Measurements from ENCODE around the gene OPCML. TPM values are rescaled to one million over a fixed set of nuclear protein-coding genes. Genes with fewer than 3 reads are reported as not detected.

OPCML gene
- total RNA-seq, 1 experiment from 2014 or later = not detected

GRCh38 chr11:132862933-132863332 lies 669.4 kb downstream of the OPCML start:
- POLR2A ChIA-PET = no interaction called here
- CTCF ChIA-PET = no interaction called here
- Histone ChIP-seq H3K36me3 (ENCODE audit: control insufficient read depth, insufficient read depth, low read length) (no peaks in the 10 kb centered on the region), H3K4me1 (no peaks in the 10 kb centered on the region), H3K9me3 (no peaks in the 10 kb centered on the region), H3K27me3 (replicated peaks; ENCODE audit: control insufficient read depth, insufficient read depth, low read length) (no peaks in the 10 kb centered on the region), H3K4me3 (ENCODE audit: low read depth, low read length) (no peak overlapping the region)
- DNase-seq = no peak
- intact Hi-C loops (cut with micrococcal nuclease; ENCODE audit: unreplicated experiment) = no loop called here
- Mint-ChIP-seq H3K27me3 (ENCODE audit: insufficient read depth, unreplicated experiment) (peaks cover 7% of the 10 kb centered on the region), H3K4me3 (ENCODE audit: unreplicated experiment) (no peak overlapping the region), H3K36me3 (ENCODE audit: insufficient read depth, unreplicated experiment) (no peaks in the 10 kb centered on the region), H3K27ac (ENCODE audit: unreplicated experiment) (no peak overlapping the region), H3K4me1 (ENCODE audit: low read depth, unreplicated experiment) (no peaks in the 10 kb centered on the region), H3K9me3 (ENCODE audit: unreplicated experiment) (no peaks in the 10 kb centered on the region)
- BruUV-seq (replicated peaks) = no TSS peak
- TF ChIP-seq CTCF (IDR thresholded peaks at IDR 0.05; ENCODE audit: insufficient read depth in 1 of 2, low read depth in 1 of 2, low read length in 1 of 2, severe bottlenecking in 1 of 2, unreplicated experiment in 1 of 2) = no peak

- Mint-ChIP-seq H3K27ac (ENCODE audit: unreplicated experiment) (no peak overlapping the region), H3K36me3 (ENCODE audit: insufficient read depth, unreplicated experiment) (no peaks in the 10 kb centered on the region), H3K9me3 (ENCODE audit: unreplicated experiment) (no peaks in the 10 kb centered on the region), H3K4me3 (ENCODE audit: unreplicated experiment) (no peak overlapping the region), H3K27me3 (ENCODE audit: insufficient read depth, unreplicated experiment) (peaks cover 3% of the 10 kb centered on the region), H3K4me1 (ENCODE audit: low read depth, unreplicated experiment) (no peaks in the 10 kb centered on the region)
- Histone ChIP-seq H3K4me1 (no peaks in the 10 kb centered on the region), H3K9me3 (no peaks in the 10 kb centered on the region), H3K36me3 (ENCODE audit: control insufficient read depth, insufficient read depth, low read length) (no peaks in the 10 kb centered on the region), H3K27me3 (replicated peaks; ENCODE audit: control insufficient read depth, insufficient read depth, low read length) (no peaks in the 10 kb centered on the region), H3K4me3 (ENCODE audit: low read depth, low read length) (no peak overlapping the region)
- ChIA-PET POLR2A (no interaction called here), CTCF (no interaction called here)
- DNase-seq = no peak
- BruUV-seq (replicated peaks) = no TSS peak
- no peak for TF ChIP-seq CTCF (IDR thresholded peaks at IDR 0.05; ENCODE audit: insufficient read depth in 1 of 2, low read depth in 1 of 2, low read length in 1 of 2, severe bottlenecking in 1 of 2, unreplicated experiment in 1 of 2)
- intact Hi-C loops (cut with micrococcal nuclease; ENCODE audit: unreplicated experiment) = no loop called here
Observed at GRCh38 chr11:132862137-132862536, 670.2 kb downstream of the OPCML start.

DNA sequence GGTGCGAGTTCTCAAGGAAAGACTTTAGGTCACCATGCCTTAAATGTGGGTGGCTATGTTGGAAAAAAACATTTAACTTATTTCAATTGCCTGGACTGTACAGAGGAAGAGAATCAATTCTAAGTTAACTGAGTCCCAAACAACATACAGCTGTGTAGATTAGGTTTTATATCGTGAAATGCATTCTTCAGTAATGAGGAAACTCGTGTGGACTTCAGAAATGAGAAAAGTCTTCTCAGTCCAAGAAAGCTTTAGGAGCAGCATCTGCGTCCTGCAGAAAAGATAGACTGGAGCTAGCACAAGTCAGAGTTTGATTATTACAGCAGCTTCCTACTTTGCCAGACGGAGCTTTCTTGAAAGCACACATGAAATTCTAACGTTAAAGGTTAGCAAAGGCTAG lies 673.0 kb downstream of the OPCML start:
- no peak overlapping the region for H3K4me3 Mint-ChIP-seq (ENCODE audit: unreplicated experiment)
- BruUV-seq (replicated peaks) = no TSS peak
- H3K27me3 Mint-ChIP-seq (ENCODE audit: insufficient read depth, unreplicated experiment) = peaks cover 6% of the 10 kb centered on the region
- no peak for DNase-seq
- H3K27me3 ChIP-seq (replicated peaks; ENCODE audit: control insufficient read depth, insufficient read depth, low read length) = no peaks in the 10 kb centered on the region
- H3K36me3 Mint-ChIP-seq (ENCODE audit: insufficient read depth, unreplicated experiment) = no peaks in the 10 kb centered on the region
- no peak overlapping the region for H3K27ac Mint-ChIP-seq (ENCODE audit: unreplicated experiment)
- no peaks in the 10 kb centered on the region for H3K9me3 Mint-ChIP-seq (ENCODE audit: unreplicated experiment)
- no peaks in the 10 kb centered on the region for H3K9me3 ChIP-seq
- no peak overlapping the region for H3K4me3 ChIP-seq (ENCODE audit: low read depth, low read length)
- intact Hi-C loops (cut with micrococcal nuclease; ENCODE audit: unreplicated experiment) = no loop called here
- no peaks in the 10 kb centered on the region for H3K4me1 ChIP-seq
- H3K4me1 Mint-ChIP-seq (ENCODE audit: low read depth, unreplicated experiment) = no peaks in the 10 kb centered on the region
- CTCF ChIA-PET = no interaction called here
- TF ChIP-seq CTCF (IDR thresholded peaks at IDR 0.05; ENCODE audit: insufficient read depth in 1 of 2, low read depth in 1 of 2, low read length in 1 of 2, severe bottlenecking in 1 of 2, unreplicated experiment in 1 of 2) = no peak
- no peaks in the 10 kb centered on the region for H3K36me3 ChIP-seq (ENCODE audit: control insufficient read depth, insufficient read depth, low read length)
- POLR2A ChIA-PET = no interaction called here
